ENCODE measurements around the gene GPAM. TPM values are rescaled to one million over a fixed set of nuclear protein-coding genes. Genes with fewer than 3 reads are reported as not detected.

GPAM gene
- total and polyA plus RNA-seq, 10 of the 15 experiments (the other 5 are each of a cell fraction or from before 2014, with no cell fraction given): 3.3 to 9.4 (median 7.4) TPM

DNA sequence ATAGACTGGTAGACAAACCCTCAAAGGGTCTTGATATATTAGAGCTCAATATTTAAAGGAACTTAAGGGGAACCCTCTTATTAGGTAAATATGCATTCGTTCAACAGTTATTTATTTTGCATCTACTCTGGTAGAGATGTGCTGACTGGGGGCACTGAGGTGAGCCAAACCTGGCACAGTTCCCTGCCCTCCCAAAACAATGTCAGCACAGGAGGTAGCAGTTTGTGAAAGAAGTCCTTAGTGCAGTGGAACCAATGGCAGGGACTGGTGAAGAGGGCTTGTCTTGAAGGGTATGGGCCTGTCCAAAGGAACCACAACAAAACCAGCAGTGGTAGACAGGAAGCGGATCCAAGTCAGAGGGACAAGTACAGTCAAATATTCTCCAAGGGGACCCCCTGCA, 32.6 kb upstream of the GPAM start:
- DNase-seq (ENCODE audit: low read depth, low spot score) (no peak), ATAC-seq (no peak), FAIRE-seq (no peak)
- Histone ChIP-seq H3K4me2 (ENCODE audit: control insufficient read depth, insufficient read depth) (no peak overlapping the region), H3K4me3 (no peak overlapping the region), H3K9ac (ENCODE audit: control insufficient read depth, insufficient read depth, low read length) (no peak overlapping the region), H3K9me3 (replicated peaks; ENCODE audit: control insufficient read depth, insufficient read depth, low read length) (no peaks in the 10 kb centered on the region; the same call in 2 of the 3 replicates), H3K27ac (ENCODE audit: control insufficient read depth, insufficient read depth) (no peak overlapping the region), H3K36me3 (ENCODE audit: control insufficient read depth in 2 of 2, insufficient read depth in 2 of 2, low read length in 1 of 2) (no peaks in the 10 kb centered on the region), H4K20me1 (ENCODE audit: control insufficient read depth, insufficient read depth) (no peaks in the 10 kb centered on the region), H3K4me1 (ENCODE audit: control insufficient read depth, insufficient read depth, low read length) (no peaks in the 10 kb centered on the region), H3K79me2 (ENCODE audit: control insufficient read depth, insufficient read depth, low read length) (no peaks in the 10 kb centered on the region), H3K27me3 (replicated peaks in 1 of 2; ENCODE audit: control insufficient read depth in 2 of 2, insufficient read depth in 2 of 2, low read length in 1 of 2) (peaks cover 0 to 2% of the 10 kb centered on the region in 2 experiments; a peak in 2 of 4 replicates), H2AFZ (ENCODE audit: control insufficient read depth, low read depth, low read length) (no peak overlapping the region)
- intact Hi-C loops (cut with micrococcal nuclease; ENCODE audit: unreplicated experiment) (no loop called here), in situ Hi-C loops (cut with MboI) (no loop called here)
- POLR2A ChIA-PET: no interaction called here
- no TSS peak for BruUV-seq (replicated peaks)
- RAD21 ChIA-PET (ENCODE audit: unreplicated experiment): no interaction called here
- no peak for TF ChIP-seq BHLHE40 (IDR thresholded peaks at IDR 0.05; ENCODE audit: borderline replicate concordance in 1 of 2, low read depth in 2 of 2, low read length in 1 of 2)
- TF ChIP-seq CBX5 (IDR thresholded peaks at IDR 0.05; ENCODE audit: low read depth): no peak
- TF ChIP-seq PRDM15 (CRISPR knock-in tag; IDR thresholded peaks at IDR 0.05): no peak
- TF ChIP-seq, protein P1, sequence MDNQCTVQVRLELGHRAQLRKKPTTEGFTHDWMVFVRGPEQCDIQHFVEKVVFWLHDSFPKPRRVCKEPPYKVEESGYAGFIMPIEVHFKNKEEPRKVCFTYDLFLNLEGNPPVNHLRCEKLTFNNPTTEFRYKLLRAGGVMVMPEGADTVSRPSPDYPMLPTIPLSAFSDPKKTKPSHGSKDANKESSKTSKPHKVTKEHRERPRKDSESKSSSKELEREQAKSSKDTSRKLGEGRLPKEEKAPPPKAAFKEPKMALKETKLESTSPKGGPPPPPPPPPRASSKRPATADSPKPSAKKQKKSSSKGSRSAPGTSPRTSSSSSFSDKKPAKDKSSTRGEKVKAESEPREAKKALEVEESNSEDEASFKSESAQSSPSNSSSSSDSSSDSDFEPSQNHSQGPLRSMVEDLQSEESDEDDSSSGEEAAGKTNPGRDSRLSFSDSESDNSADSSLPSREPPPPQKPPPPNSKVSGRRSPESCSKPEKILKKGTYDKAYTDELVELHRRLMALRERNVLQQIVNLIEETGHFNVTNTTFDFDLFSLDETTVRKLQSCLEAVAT (IDR thresholded peaks at IDR 0.05): no peak
- no peak for TF ChIP-seq IRF5 (IDR thresholded peaks at IDR 0.05; ENCODE audit: borderline replicate concordance)
- TF ChIP-seq TCF3 (IDR thresholded peaks at IDR 0.05; ENCODE audit: borderline replicate concordance, insufficient read depth, low read depth, low read length): no peak
- no peak for TF ChIP-seq CEBPB (IDR thresholded peaks at IDR 0.05; ENCODE audit: borderline replicate concordance in 1 of 2, low read depth in 2 of 2, low read length in 2 of 2)
- TF ChIP-seq ETV6 (conservative IDR thresholded peaks at IDR 0.05 in 1 of 2, IDR thresholded peaks at IDR 0.05 in 1 of 2; ENCODE audit: borderline replicate concordance in 1 of 2, low read depth in 1 of 2): no peak
- no peak for TF ChIP-seq SMAD5 (IDR thresholded peaks at IDR 0.05; ENCODE audit: low read depth)
- TF ChIP-seq CREM (IDR thresholded peaks at IDR 0.05; ENCODE audit: low read depth): no peak
- TF ChIP-seq IKZF1 (conservative IDR thresholded peaks at IDR 0.05): no peak
- TF ChIP-seq ESRRA (IDR thresholded peaks at IDR 0.05; ENCODE audit: low read length): no peak
- 54% methylated on average over 2 of the region's 2 CpGs for WGBS (ENCODE audit: insufficient coverage, insufficient replicate concordance, low lambda C conversion rate, missing lambda C conversion rate)
- CTCF ChIA-PET: no interaction called here
- SMC1A ChIA-PET (ENCODE audit: uncharacterized antibody, unreplicated experiment): no interaction called here
